HG03025 (cell line): ENCODE measurements around the gene DRICH1.
"Not testable (repeated sequence)": the region's sequence is repeated elsewhere in the genome, so short reads cannot be mapped to it uniquely, and the experiment has no call there.

Source experiments
- ATAC-seq: cut with Tn5 transposase; IDR thresholded peaks from one replicate; pipeline ENCODE4 v1.9.1; 2021; ENCODE audit warnings: mild to moderate bottlenecking, moderate library complexity; ENCODE audit not compliant: unreplicated experiment, low FRiP score

DRICH1 gene

DNA sequence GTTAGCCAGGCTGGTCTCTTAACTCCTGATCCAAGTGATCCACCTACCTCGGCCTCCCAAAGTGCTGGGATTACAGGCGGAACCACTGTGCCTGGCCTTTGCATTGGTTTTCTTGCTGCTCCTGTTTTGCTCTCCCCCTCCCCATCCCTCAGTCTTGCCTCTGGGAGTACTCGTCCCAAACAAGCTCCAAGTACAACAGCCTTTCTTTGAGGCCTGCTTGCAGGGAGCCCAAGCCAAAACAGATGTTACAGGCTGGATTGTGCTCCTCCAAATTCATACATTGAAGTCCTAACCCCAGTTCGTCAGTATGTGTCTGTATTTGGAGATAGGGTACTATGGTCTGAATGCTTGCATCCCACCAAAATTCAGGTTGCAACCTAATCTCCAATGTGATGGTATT, 60.6 kb downstream of the DRICH1 start:
- ATAC-seq, result no peak

DNA sequence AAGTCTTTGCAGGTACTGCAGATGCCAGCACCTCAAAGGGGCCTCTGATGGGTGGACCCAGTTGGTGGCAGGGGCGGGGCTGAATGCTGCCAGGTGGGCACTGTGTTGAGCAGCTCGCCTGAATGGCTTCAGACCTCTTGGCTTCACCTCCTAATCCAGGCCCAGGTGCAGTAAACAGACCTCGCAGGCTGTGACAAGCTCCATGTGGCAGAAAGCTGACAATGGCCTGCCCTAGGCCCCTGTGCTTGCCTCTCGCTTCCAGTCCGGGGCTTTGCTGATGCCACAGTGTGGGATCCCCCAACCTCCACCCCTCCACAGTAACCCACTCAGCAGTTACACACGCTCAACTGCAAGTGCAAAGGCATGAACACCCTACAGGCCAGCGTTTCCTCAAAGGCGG, 61.4 kb downstream of the DRICH1 start:
- ATAC-seq, result no peak

DNA sequence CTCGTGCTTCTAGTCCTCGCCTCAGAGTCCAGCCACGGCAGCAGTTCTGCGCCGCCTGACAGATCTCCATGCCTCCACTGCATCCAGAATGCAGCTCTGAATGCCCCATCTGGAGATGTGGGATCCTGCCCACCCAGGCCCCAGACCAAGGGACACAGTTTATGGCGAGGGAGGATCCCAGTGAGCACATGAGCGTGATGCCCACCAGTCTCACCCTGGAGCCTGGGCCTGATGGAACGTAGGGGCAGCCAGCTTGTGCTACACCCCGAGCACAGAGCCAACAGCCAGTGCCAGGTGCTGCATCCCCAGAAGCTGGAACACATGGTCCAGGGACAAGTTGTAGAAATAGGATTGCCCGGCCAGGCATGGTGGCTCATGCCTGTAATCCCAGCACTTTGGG, 62.4 kb downstream of the DRICH1 start:
- ATAC-seq, result no peak

DNA sequence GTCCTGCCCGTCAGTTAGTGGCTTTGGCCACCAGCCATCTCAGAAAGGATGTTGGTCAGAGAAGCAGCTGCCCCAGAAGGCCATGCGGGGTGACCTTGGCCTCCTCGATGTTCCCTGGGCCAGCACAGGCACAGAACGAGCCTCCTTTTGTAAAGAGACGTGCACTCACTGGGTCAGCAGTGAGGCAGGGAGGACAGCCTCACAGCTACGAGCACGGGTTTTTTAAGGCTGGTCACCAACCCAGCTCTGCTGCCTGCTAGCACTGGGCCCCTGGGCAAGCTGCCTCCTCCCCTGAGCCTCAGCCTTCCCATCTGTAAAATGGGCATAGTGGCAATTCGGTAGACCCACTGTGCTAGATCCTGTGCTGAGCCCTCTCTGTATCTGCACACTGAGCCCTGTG, 62.8 kb downstream of the DRICH1 start:
- ATAC-seq, result no peak

DNA sequence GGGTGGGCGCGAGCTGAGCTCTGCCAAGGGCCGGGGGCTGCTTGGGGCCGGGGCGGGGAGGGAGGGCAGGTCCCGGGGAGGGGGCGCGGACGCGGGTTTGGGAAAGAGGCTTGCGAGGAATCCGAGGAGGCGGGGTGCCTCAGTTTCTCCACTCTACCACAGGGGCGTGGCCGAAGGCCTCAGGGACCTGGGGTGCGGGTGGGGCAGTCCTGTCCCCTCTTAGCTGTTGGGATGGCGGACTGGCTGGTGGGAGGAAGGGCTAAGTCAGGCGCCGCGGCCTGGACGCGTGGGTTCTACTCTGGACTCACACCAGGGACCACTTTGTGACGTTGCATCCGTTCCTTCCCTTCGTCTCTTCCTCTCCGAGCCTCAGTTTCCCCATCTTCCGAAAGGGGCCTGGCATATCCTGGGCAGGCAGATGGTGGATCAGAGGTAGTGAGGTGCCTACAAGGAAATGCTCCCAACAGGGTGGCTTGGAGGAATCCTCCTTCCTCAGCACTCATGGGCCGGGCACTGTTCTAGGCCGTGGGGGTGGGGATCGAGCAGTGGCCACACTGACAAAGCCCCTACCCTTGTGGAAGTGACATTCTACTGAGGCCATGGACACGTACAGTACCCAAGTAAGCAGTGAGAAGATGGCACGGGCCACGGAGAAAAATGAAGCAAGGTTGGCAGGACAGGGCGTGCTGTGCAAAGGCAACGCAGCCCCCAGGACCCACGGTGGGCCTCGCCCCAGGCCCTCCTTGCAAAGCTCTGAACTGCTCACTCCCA, 65.2 kb downstream of the DRICH1 start:
- ATAC-seq, result no peak

DNA sequence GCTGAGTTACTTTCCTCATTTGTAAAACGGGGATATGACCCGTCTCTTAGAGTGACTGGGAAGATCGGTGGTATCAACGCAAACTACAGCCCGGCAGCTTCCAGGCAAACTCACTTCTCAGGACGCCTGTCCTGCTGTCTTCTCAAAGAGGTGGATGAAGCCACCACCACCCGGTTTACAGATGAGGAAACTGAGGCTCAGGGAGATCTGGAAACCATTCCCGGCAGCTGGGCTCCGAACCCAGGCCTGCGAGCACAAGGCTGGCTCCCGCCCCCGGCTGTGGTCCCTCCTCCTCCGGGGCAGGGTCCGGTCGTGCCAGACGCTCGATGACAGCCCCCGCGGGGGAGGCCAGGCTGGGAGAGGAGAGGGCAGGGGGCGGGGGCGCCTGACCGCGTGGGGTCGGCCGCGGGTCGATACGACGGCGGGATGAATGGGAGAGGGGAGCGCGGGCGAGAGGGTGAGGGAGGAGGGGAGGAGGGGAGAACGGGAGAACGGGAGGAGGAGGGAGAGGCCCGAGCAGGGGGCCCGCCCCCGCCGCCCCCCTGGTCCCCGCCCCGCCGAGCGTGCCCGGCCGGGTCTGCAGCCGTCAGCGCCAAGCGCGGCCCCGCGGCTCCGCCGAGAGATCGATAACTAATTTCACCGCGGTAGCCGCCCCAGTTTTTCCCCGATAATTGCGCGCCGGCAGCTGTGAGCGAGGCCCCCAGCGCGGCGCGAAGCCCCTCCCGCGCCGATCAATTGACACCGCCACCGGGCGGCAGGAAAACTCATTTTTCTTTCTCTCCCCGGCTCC, 66.0 kb downstream of the DRICH1 start:
- ATAC-seq, result no peak

DNA sequence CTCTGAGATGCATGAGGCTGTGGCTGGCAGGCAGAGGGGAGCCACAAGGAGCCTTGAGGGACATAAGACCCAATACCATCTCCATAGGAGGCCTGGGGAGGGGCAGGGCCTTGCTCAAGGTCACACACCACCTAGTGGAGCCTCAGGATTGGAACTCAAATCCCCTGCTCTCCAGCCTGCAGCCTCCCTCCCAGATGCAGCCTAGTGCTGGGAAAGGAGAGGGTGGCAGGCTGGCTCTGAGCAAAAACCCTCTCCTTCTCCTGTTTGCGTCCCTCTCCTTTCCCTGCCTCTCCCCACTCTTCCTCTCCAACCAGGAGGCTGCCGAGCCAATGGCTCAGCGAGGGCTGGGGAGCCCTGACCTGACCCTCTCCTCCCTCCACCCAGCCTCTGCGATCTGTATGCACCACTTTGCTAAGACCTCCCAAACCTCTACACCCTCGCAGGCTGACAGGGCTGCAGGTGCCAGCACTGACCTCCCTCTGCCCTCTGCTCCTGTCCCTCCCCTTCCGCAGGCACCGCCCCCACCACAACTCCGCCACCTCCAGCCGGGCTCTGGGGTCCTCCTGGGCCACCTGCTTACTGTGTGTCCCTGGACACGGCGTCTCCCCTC, 66.7 kb downstream of the DRICH1 start:
- ATAC-seq, result no peak

DNA sequence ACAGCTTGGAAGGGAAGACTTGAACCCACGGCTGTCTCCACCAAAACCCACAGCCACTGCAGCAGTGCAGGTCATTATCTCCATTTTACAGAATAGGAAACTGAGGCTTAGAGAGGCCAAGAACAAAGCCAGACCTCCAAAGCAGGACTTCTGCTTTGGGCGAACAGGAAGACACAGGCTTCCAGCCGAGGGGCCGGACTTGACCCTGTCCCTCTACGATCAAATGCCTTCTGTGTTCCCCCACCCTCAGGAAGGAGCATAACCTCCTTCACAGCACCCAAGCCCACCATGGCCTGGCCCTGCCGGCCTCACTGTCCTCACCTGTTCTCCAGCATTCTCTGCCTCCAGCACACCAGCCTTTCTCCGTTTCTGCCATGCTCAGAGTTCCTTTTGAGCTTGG, 67.8 kb downstream of the DRICH1 start:
- ATAC-seq, result no peak

DNA sequence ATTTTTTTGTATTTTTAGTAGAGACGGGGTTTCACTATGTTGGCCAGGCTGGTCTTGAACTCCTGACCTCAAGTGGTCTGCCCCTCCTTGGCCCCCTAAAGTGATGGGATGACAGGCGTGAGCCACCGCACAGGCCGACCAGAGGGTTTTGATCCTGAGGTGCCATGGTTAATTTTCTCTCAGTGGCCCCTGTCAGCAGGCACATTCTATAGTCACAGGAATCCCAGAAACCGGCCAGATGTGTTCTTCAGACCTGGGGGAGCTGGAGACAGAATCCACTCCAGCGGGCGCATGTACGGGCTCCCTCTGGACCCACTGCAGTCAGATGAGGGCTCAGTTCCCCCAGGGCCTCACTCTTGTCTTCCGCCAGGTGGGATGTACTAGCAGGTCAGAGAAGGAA, 69.0 kb downstream of the DRICH1 start:
- no peak for ATAC-seq

DNA sequence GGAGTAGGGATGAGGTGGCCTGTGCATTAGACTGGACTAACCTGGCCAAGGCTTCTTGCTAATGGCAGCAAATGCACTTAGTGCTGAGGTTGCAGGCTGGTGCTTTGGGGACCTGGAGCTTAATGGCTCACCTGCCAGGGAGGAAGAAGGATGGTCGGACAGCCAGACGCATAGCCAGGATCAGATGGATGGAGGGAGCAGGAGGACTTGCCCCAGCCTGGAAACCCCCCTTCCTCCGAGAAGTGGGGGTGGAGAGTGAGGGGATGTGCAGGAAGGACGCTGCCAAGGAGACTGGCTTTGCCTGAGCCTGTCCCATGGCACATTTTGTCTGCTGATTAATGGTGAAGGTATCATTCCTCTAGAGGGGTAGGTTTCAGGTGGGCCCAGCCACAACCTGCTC, 69.9 kb downstream of the DRICH1 start:
- no peak for ATAC-seq

DNA sequence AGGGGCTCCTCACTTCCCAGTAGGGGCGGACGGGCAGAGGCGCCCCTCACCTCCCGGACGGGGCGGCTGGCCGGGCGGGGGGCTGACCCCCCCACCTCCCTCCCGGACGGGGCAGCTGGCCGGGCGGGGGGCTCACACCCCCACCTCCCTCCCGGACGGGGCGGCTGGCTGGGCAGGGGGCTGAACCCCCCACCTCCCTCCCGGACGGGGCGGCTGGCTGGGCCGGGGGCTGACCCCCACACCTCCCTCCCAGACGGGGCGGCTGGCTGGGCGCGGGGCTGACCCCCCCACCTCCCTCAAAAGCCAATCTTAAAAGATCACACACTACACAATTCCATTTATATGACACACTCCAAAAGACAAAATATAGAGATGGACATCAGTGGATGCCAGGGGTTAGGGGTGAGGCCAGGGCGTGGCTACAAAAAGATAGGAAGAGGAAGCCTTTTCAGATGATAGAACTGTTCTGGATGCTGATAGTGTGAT, 71.1 kb downstream of the DRICH1 start:
- ATAC-seq, result not testable (repeated sequence)

DNA sequence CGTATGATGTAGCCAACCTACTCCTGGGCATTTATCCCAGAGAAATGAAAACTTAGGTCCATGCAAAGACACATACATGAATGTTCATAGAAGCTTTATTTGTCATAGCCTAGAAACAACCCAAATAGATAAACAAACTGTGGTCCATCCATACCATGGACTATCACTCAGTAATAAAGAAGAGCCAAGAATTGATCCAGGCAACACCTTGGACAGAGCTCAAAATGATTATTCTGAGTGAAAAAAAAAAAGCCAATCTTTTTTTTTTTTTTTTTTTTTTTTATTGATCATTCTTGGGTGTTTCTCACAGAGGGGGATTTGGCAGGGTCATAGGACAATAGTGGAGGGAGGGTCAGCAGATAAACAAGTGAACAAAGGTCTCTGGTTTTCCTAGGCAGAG, 71.9 kb downstream of the DRICH1 start:
- not testable (repeated sequence) for ATAC-seq
